Liver (tissue), 9 donors: ENCODE data around the gene ANOS1. TPM values are rescaled to one million over a fixed set of nuclear protein-coding genes. Genes with fewer than 3 reads are reported as not detected.

Experiments used
- DNase-seq: peaks from one replicate; pipeline ENCODE4 v3.0.0-alpha.2; 2017; ENCODE audit warnings: low spot score
- H3K27ac ChIP-seq, 2 donors: one replicate each; pipeline ENCODE4 v1.7.0; 2013; ENCODE audit warnings: inconsistent platforms in 2 of 2, low read length in 2 of 2, control low read depth in 1 of 2, low read depth in 1 of 2, mild to moderate bottlenecking in 1 of 2
- H3K27me3 ChIP-seq, 4 donors: one replicate each; pipeline versions ENCODE4 v1.6.1 to v1.7.0; 2013; ENCODE audit warnings: low read length in 3 of 4, inconsistent platforms in 1 of 4, mild to moderate bottlenecking in 1 of 4, moderate library complexity in 1 of 4; ENCODE audit not compliant: control insufficient read depth in 4 of 4, insufficient read depth in 4 of 4
- H3K36me3 ChIP-seq, 4 donors: one replicate each; pipeline versions ENCODE4 v1.6.1 to v1.7.0; 2013; ENCODE audit warnings: low read length in 3 of 4, mild to moderate bottlenecking in 3 of 4, low read depth in 1 of 4, moderate library complexity in 1 of 4; ENCODE audit not compliant: control insufficient read depth in 4 of 4, insufficient read depth in 3 of 4
- H3K4me1 ChIP-seq, 4 donors: one replicate each; pipeline versions ENCODE4 v1.6.1 to v1.7.0; 2013; ENCODE audit warnings: low read length in 3 of 4, mild to moderate bottlenecking in 3 of 4, moderate library complexity in 1 of 4; ENCODE audit not compliant: control insufficient read depth in 4 of 4, insufficient read depth in 4 of 4
- H3K4me3 ChIP-seq, 3 donors: one replicate each; pipeline versions ENCODE4 v1.6.1 to v1.7.0; 2013; ENCODE audit warnings: low read length in 3 of 3, control low read depth in 1 of 3, low read depth in 1 of 3, mild to moderate bottlenecking in 1 of 3
- H3K9ac ChIP-seq, 2 donors: one replicate each; pipeline ENCODE4 v1.7.0; 2013; ENCODE audit warnings: low read length in 2 of 2, mild to moderate bottlenecking in 2 of 2, moderate library complexity in 2 of 2, control low read depth in 1 of 2, low read depth in 1 of 2
- H3K9me3 ChIP-seq, 4 donors: one replicate each; pipeline versions ENCODE4 v1.6.1 to v1.7.0; 2013; ENCODE audit warnings: low read length in 3 of 4; ENCODE audit not compliant: control insufficient read depth in 4 of 4
- CTCF ChIP-seq: fragments of 150-350 bp; IDR thresholded peaks from 2 replicates; pipeline ENCODE4 v1.5.1; 2017; ENCODE audit warnings: improper control_type of control experiment, low read depth, low read length; ENCODE audit not compliant: missing input control
- EGR1 ChIP-seq, 2 donors: IDR thresholded peaks; 2 replicates each; pipeline ENCODE4 v1.6.1; 2016 to 2018; ENCODE audit warnings: antibody characterized with exemption in 2 of 2, low read depth in 2 of 2
- FOXA1 ChIP-seq: IDR thresholded peaks from 2 replicates; pipeline ENCODE4 v1.6.1; 2016; ENCODE audit warnings: antibody characterized with exemption
- GABPA ChIP-seq, 2 donors: IDR thresholded peaks in 1 of 2; conservative IDR thresholded peaks in 1 of 2; 2 replicates each; pipeline ENCODE4 v1.6.1; 2016; ENCODE audit warnings: antibody characterized with exemption in 2 of 2, mild to moderate bottlenecking in 1 of 2, moderate library complexity in 1 of 2
- HNF4A ChIP-seq, 2 donors: conservative IDR thresholded peaks; 2 replicates each; pipeline ENCODE4 v1.6.1; 2016; ENCODE audit warnings: antibody characterized with exemption in 2 of 2, mild to moderate bottlenecking in 2 of 2
- JUND ChIP-seq, 2 donors: IDR thresholded peaks; 2 replicates each; pipeline ENCODE4 v1.6.1; 2016; ENCODE audit warnings: antibody characterized with exemption in 2 of 2
- MAX ChIP-seq: IDR thresholded peaks from 2 replicates; pipeline ENCODE4 v1.6.1; 2016; ENCODE audit warnings: antibody characterized with exemption
- NR2F2 ChIP-seq: IDR thresholded peaks from 2 replicates; pipeline ENCODE4 v1.6.1; 2016; ENCODE audit warnings: antibody characterized with exemption
- RAD21 ChIP-seq, 2 donors: IDR thresholded peaks; 2 replicates each; pipeline ENCODE4 v1.6.1; 2016; ENCODE audit warnings: antibody characterized with exemption in 2 of 2, mild to moderate bottlenecking in 2 of 2
- SP1 ChIP-seq: IDR thresholded peaks from 2 replicates; pipeline ENCODE4 v1.6.1; 2018; ENCODE audit warnings: antibody characterized with exemption, mild to moderate bottlenecking
- YY1 ChIP-seq: IDR thresholded peaks from 2 replicates; pipeline ENCODE4 v1.6.1; 2016; ENCODE audit warnings: antibody characterized with exemption, mild to moderate bottlenecking
- WGBS: extraction: QIAGEN DNeasy Blood & Tissue Kit; methylation state at CpG from one replicate; pipeline ENCODE4 v1.1.7; 2013; 5-methylcytosine and 5-hydroxymethylcytosine counted together
- polyA plus RNA-seq, 2 donors: library from polyadenylated mRNA; stranded (reverse) in 1 of 2; unstranded in 1 of 2; fragments of 200-250 nt in 1 of 2; fragments of >200 nt in 1 of 2; fragmentation: Nextera tagmentation in 1 of 2; extraction: Ambion mirVana in 1 of 2; gene quantifications; one replicate each; pipeline versions ENCODE4 v1.2.1 to v1.2.3, GENCODE V29; 2013 to 2015
- total RNA-seq, 2 donors: library from RNA; depleted of rRNA; stranded (reverse); fragments of >200 nt; gene quantifications; one replicate each; pipeline ENCODE4 v1.2.3, GENCODE V29; 2014
- TF ChIP-seq, protein P1 (sequence below): IDR thresholded peaks from 2 replicates; pipeline ENCODE4 v1.6.1; 2016; ENCODE audit warnings: antibody characterized with exemption
- TF ChIP-seq, protein P2 (sequence below): IDR thresholded peaks from 2 replicates; pipeline ENCODE4 v1.6.1; 2016; ENCODE audit warnings: antibody characterized with exemption, mild to moderate bottlenecking
- TF ChIP-seq, protein P3 (sequence below): IDR thresholded peaks from 2 replicates; pipeline ENCODE4 v1.6.1; 2016; ENCODE audit warnings: antibody characterized with exemption
- donor health status: healthy.
- donor health status: healthy.
- donor health status: healthy.
- donor health status: healthy.
- donor health status: healthy.

The ANOS1 gene
- total and polyA plus RNA-seq, 4 donors: 0.08 to 1.6 (median 0.27) TPM

DNA sequence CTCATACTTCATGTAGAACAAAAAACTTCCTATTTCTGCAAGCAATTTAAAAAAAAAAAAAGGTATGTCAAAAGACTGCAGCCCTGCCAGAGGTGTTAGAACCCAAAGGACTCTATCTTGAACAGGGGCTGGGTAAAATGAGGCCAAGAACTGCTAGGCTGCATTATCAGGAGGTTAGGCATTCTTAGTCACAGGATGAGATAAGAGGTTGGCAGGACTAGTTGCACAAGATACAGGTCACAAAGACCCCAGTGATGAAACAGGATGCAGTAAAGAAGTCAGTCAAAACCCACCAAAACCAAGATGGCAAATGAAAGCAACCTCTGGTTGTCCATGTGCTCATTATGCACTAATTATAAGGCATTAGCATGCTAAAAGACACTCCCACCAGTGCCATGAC is 104.1 kb downstream of the ANOS1 start:
- DNase-seq: no peak
- Histone ChIP-seq H3K9ac (no peak overlapping the region), H3K4me1 (no peaks in the 10 kb centered on the region), H3K36me3 (no peaks in the 10 kb centered on the region), H3K9me3 (no peaks in the 10 kb centered on the region), H3K27me3 (no peaks in the 10 kb centered on the region), H3K4me3 (no peak overlapping the region), H3K27ac (no peak overlapping the region)
- no peak for TF ChIP-seq MAX
- TF ChIP-seq SP1: no peak
- TF ChIP-seq JUND (IDR thresholded peaks at IDR 0.05): no peak
- TF ChIP-seq, protein P1, sequence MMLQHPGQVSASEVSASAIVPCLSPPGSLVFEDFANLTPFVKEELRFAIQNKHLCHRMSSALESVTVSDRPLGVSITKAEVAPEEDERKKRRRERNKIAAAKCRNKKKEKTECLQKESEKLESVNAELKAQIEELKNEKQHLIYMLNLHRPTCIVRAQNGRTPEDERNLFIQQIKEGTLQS: no peak

DNA sequence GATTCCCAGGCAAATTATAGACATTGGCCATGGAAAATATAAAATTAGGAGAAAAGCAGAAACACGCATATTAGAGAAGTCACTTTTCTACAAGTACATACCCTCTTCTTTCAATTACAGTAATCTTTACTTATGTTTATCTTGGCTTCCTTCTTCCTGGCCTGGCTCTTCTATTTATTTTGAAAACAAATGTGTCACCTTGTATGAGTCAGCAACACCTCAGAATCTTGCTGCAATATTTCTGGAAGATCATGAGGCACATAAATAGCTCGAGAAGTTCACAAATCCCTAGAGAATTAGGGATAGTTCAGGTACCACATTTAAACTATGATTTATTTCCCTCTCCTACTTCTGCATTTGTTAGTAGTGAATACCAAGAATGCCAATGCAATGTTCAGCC is 124.6 kb downstream of the ANOS1 start:
- no peak overlapping the region for H3K27ac ChIP-seq
- DNase-seq: no peak
- no peaks in the 10 kb centered on the region for H3K4me1 ChIP-seq
- no peak overlapping the region for H3K4me3 ChIP-seq
- no peak overlapping the region for H3K9ac ChIP-seq
- H3K36me3 ChIP-seq: no peaks in the 10 kb centered on the region
- peaks cover 0 to 5% (median 0%) of the 10 kb centered on the region in 4 donors for H3K9me3 ChIP-seq
- TF ChIP-seq MAX (no peak), CTCF (no peak), NR2F2 (no peak), HNF4A (conservative IDR thresholded peaks at IDR 0.05) (no peak), FOXA1 (no peak), RAD21 (IDR thresholded peaks at IDR 0.05) (no peak), SP1 (no peak), YY1 (no peak), JUND (IDR thresholded peaks at IDR 0.05) (no peak), GABPA (IDR thresholded peaks at IDR 0.05 in 1 of 2, conservative IDR thresholded peaks at IDR 0.05 in 1 of 2) (no peak), EGR1 (IDR thresholded peaks at IDR 0.05; ENCODE audit: low read depth in 2 of 2) (no peak)
- TF ChIP-seq, protein P1: no peak
- TF ChIP-seq, protein P2, sequence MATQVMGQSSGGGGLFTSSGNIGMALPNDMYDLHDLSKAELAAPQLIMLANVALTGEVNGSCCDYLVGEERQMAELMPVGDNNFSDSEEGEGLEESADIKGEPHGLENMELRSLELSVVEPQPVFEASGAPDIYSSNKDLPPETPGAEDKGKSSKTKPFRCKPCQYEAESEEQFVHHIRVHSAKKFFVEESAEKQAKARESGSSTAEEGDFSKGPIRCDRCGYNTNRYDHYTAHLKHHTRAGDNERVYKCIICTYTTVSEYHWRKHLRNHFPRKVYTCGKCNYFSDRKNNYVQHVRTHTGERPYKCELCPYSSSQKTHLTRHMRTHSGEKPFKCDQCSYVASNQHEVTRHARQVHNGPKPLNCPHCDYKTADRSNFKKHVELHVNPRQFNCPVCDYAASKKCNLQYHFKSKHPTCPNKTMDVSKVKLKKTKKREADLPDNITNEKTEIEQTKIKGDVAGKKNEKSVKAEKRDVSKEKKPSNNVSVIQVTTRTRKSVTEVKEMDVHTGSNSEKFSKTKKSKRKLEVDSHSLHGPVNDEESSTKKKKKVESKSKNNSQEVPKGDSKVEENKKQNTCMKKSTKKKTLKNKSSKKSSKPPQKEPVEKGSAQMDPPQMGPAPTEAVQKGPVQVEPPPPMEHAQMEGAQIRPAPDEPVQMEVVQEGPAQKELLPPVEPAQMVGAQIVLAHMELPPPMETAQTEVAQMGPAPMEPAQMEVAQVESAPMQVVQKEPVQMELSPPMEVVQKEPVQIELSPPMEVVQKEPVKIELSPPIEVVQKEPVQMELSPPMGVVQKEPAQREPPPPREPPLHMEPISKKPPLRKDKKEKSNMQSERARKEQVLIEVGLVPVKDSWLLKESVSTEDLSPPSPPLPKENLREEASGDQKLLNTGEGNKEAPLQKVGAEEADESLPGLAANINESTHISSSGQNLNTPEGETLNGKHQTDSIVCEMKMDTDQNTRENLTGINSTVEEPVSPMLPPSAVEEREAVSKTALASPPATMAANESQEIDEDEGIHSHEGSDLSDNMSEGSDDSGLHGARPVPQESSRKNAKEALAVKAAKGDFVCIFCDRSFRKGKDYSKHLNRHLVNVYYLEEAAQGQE: no peak
- TF ChIP-seq, protein P3, sequence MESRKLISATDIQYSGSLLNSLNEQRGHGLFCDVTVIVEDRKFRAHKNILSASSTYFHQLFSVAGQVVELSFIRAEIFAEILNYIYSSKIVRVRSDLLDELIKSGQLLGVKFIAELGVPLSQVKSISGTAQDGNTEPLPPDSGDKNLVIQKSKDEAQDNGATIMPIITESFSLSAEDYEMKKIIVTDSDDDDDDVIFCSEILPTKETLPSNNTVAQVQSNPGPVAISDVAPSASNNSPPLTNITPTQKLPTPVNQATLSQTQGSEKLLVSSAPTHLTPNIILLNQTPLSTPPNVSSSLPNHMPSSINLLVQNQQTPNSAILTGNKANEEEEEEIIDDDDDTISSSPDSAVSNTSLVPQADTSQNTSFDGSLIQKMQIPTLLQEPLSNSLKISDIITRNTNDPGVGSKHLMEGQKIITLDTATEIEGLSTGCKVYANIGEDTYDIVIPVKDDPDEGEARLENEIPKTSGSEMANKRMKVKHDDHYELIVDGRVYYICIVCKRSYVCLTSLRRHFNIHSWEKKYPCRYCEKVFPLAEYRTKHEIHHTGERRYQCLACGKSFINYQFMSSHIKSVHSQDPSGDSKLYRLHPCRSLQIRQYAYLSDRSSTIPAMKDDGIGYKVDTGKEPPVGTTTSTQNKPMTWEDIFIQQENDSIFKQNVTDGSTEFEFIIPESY: no peak
- no peaks in the 10 kb centered on the region for H3K27me3 ChIP-seq
- 68% methylated on average over 2 of the region's 2 CpGs for WGBS
